GM18951 (cell line): ENCODE results near the gene KLC4.
"Not testable (repeated sequence)": the region's sequence is repeated elsewhere in the genome, so short reads cannot be mapped to it uniquely, and the experiment has no call there.

Source experiments
- POLR2A ChIP-seq: IDR thresholded peaks from 4 replicates; pipeline ENCODE4 v1.6.1; 2011; ENCODE audit warnings: mild to moderate bottlenecking; ENCODE audit not compliant: insufficient read length, insufficient read depth; ENCODE audit errors: extremely low read depth
- in situ Hi-C: fragments of 300-500 bp; cut with MboI; formaldehyde crosslinking; loops from one replicate; pipeline ENCODE4 v1.12.0; 2022; ENCODE audit warnings: low sequenced_read_pairs, mixed read lengths, inconsistent platforms; ENCODE audit not compliant: unreplicated experiment

KLC4 gene

GRCh38 chr6:43103253-43103876 lies 43.9 kb downstream of the KLC4 start:
- in situ Hi-C loops = no loop called here
- TF ChIP-seq POLR2A = no peak

GRCh38 chr6:43105538-43106222 lies 46.2 kb downstream of the KLC4 start:
- TF ChIP-seq POLR2A = no peak
- in situ Hi-C loops = no loop called here

- TF ChIP-seq POLR2A = no peak
- in situ Hi-C loops = no loop called here
Measured at GRCh38 chr6:43107344-43108062, 48.1 kb downstream of the KLC4 start.

DNA sequence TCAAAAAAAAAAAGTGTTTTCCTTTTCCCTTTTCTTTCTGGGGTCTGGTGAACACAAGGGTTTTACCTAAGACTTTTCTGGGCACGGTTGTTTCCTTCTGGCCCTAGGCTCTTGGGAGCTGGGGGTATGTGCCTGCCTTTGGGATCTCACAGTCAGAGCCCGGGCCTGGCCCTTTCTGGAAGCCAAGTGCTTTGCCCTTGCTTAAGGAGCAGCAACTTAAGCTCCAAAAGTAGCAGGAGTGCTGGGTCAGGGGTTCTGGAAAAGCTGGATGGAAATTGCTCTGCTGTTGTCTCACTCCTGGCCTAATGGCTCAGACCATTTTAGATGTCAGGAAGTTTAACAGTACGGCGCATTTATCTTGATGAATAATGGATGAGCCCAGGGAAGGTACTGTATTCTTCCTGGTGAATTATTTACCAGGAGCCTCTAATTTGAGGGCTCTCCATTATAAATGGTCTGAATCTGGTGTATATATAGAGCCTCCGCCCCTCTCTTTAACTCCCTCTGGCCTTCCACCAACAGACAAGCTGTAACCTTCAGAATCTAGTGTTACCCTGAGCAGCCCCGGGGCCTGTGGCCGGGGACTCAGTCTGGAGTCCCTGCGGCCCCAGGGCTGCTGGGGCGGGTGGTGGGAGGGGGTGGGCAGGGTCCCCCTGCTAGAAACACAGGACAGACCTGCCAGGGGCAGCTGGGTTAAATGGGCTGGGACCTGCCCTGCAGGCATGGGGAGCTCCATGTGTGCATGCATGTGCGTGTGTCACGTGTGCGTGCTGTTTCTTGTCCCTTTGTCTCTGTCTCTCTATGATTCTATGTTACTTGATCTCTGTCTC lies 54.2 kb downstream of the KLC4 start:
- in situ Hi-C loops = no loop called here

GRCh38 chr6:43115365-43115764 lies 55.9 kb downstream of the KLC4 start:
- no peak for TF ChIP-seq POLR2A
- in situ Hi-C loops = no loop called here

More for the DNA sequence above, 54.2 kb downstream of the KLC4 start:
- TF ChIP-seq POLR2A = no peak

DNA sequence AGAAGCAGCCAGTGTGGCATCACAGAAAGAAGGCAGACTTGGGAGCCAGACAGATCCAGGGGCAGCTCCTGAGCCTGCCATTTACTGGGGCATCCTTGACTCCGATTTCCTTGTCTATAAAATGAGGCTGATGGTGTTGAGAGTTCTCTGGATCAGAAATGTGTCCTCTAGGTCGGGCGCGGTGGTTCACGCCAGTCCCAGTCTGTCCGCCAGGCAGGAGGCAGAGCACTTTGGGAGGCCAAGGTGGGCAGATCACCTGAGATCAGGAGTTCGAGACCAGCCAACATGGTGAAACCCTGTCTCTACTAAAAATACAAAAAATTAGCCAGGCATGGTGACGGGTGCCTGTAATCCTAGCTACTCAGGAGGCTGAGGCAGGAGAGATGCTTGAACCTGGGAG lies 58.0 kb downstream of the KLC4 start:
- in situ Hi-C loops = not testable (repeated sequence)

- no peak for TF ChIP-seq POLR2A
- in situ Hi-C loops = no loop called here
Measured at GRCh38 chr6:43119482-43119881, 60.1 kb downstream of the KLC4 start.

- no peak for TF ChIP-seq POLR2A
- in situ Hi-C loops = no loop called here
Measured at GRCh38 chr6:43120101-43120763, 60.8 kb downstream of the KLC4 start.

DNA sequence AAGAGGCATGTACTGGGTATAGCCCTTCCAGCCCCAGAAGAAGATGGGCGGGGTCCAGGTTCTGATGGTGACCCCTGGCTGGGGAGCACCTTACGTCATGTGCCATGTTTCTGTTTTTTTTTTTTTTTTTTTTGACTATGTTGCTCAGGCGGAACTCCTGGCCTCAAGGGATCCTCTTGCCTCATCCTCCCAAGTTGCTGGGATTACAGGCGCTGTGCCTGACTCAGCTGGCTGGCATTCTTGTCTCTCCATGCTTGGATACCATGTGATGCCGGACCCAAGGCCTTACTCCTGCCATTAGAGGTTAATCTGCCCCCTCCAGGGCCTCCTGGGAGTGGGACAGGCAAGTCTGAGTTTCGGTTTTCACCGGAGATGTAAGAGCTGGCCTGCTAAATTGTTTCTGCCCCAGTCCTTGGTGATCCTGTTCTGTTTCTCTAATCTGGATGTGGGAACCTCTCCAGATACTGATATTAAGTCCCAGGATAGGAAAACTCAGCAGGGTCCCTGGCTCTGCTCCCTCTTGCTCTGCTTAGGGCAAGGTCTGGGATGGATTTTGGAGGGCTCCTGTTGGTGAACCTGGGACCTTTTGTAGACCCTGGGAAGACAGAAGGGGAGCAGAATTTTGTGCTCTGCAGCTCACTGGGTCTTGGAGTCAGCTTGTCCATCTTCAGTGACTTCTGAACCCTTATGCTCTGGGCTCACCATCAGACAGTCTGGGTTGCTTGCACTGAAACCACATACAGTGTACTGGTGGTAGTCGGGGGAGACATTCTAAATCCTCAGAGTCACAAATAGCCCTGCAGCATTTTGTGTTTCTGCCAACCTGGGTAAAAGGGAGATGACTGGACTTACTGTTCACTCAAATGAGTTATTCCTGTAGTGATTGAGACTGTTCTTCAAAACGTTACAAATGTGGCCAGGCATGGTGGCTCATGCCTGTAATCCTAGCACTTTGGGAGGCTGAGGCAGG lies 61.8 kb downstream of the KLC4 start:
- in situ Hi-C loops = no loop called here
- no peak for TF ChIP-seq POLR2A

DNA sequence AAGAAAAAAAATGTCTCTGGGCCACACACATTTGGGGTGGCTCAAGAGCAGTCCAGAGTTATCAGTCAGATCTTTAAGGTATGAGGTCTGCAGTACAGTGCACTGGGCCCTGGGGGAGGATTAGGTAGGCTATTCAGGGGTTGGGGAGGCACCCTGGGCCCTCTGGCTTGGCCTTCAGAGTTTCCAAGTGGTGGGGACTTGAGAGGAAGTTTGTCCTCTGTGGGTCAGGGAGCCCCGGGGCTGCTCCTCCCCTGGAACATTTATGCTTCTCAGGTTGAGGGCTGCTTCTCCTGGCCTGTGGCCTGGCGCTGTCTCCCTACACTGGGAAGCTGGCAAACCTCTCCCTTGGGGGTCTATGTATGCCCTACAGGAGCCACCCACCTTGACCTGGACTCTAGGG lies 62.7 kb downstream of the KLC4 start:
- in situ Hi-C loops = no loop called here
- TF ChIP-seq POLR2A = no peak

DNA sequence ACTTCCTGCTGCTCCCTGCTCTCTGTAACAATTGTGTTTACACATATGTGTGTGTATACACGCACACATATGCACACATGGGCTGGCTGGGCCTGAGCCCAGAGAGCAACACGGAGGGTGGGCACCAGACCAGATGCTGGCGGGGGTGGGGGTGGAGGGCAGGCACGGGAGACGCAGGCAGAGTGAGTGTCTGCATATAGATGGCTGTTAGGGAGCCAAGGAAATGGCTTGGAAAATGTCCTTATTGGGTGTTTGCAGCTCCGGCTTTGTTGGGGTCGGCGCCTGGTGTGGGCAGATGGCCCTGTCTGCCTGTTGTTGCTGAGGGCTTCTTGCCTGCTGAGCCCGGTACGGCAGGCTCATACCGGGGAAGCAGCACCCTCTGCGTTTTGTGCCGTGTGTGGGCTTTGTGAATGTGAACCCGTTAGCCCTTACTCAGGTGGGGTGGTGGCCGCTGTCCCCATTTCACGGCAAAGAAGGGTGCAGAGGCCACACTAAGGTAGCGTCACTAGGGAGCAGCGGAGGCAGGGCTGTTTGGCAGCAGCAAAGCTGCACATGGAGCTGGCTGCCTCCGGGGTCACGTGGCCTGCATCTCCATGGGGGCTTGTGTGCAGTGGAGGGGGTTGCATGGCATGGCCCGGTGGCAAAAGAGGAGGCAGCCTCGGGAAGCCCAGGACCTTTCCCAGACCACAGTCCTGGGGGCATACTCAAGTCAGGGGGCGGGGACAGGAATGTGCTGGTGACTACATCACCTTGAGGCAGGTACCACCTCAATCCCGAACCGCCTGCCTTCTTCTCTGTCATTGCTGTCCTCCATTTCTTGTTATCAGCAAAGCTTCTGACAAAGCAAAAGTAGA lies 64.3 kb downstream of the KLC4 start:
- in situ Hi-C loops = no loop called here
- no peak for TF ChIP-seq POLR2A
